ENCODE data around the gene SLC7A9. TPM values are rescaled to one million over a fixed set of nuclear protein-coding genes. Genes with fewer than 3 reads are reported as not detected.

The SLC7A9 gene
- polyA plus RNA-seq, 1 donor (not counting 4 experiments of a cell fraction or from before 2014, with no cell fraction given): 0.20 TPM

DNA sequence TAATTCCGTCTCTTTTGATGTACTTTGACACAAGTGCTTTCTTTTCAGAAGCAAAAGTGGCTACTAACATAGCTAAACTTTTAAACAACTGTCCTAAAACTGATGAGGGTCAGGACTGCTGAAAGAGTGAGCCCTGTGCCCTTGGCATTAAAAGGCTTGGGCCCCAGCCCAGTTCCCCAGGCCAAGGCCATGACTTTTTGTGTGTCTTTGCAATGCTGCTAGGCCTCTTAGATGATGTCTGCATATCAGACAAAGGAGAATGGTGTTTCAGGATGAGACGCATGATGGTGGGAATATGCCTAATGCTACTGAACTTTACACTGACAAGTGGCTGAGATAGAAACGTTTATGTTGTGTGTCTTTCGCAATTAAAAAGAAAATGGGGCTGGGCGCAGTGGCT, 38.0 kb downstream of the SLC7A9 start:
- Histone ChIP-seq H4K20me1 (ENCODE audit: control insufficient read depth, extremely low read depth, insufficient read depth, low read length) (no peaks in the 10 kb centered on the region), H3K79me2 (ENCODE audit: control insufficient read depth, insufficient read depth, low read length) (no peaks in the 10 kb centered on the region), H3K36me3 (ENCODE audit: control insufficient read depth in 2 of 2, extremely low read depth in 1 of 2, insufficient read depth in 2 of 2, low read length in 2 of 2) (no peaks in the 10 kb centered on the region), H2AFZ (ENCODE audit: control insufficient read depth, low read length) (no peak overlapping the region), H3K9ac (ENCODE audit: control insufficient read depth, extremely low read depth, insufficient read depth, low read length) (no peak overlapping the region), H3K9me3 (ENCODE audit: control insufficient read depth, low read depth, low read length) (no peaks in the 10 kb centered on the region), H3K27me3 (ENCODE audit: control insufficient read depth, extremely low read depth, insufficient read depth, low read length) (no peaks in the 10 kb centered on the region), H3K9me1 (ENCODE audit: control insufficient read depth, extremely low read depth, insufficient read depth, low read length) (no peaks in the 10 kb centered on the region), H3K4me1 (ENCODE audit: control insufficient read depth, extremely low read depth, insufficient read depth, low read length) (no peaks in the 10 kb centered on the region), H3K27ac (ENCODE audit: control insufficient read depth, insufficient read depth, low read length) (no peak overlapping the region), H3K4me3 (ENCODE audit: control insufficient read depth in 2 of 3, extremely low read depth in 1 of 3, insufficient read depth in 2 of 3, low read depth in 1 of 3, low read length in 3 of 3) (no peak overlapping the region), H3K4me2 (ENCODE audit: control insufficient read depth, extremely low read depth, insufficient read depth, low read depth, low read length) (no peak overlapping the region)
- dilution Hi-C loops (cut with MboI; ENCODE audit: extremely low pct_ligation_motif_present, low sequenced_read_pairs): no loop called here
- FAIRE-seq (no peak), DNase-seq (ENCODE audit: low read depth, low spot score) (no peak)
- TF ChIP-seq, protein P1, sequence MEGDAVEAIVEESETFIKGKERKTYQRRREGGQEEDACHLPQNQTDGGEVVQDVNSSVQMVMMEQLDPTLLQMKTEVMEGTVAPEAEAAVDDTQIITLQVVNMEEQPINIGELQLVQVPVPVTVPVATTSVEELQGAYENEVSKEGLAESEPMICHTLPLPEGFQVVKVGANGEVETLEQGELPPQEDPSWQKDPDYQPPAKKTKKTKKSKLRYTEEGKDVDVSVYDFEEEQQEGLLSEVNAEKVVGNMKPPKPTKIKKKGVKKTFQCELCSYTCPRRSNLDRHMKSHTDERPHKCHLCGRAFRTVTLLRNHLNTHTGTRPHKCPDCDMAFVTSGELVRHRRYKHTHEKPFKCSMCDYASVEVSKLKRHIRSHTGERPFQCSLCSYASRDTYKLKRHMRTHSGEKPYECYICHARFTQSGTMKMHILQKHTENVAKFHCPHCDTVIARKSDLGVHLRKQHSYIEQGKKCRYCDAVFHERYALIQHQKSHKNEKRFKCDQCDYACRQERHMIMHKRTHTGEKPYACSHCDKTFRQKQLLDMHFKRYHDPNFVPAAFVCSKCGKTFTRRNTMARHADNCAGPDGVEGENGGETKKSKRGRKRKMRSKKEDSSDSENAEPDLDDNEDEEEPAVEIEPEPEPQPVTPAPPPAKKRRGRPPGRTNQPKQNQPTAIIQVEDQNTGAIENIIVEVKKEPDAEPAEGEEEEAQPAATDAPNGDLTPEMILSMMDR (optimal IDR thresholded peaks at IDR 0.05 in 1 of 3, IDR thresholded peaks at IDR 0.05 in 1 of 3, conservative IDR thresholded peaks at IDR 0.05 in 1 of 3; ENCODE audit: extremely low read depth in 1 of 3, insufficient read depth in 2 of 3, low read length in 3 of 3): no peak
- TF ChIP-seq EZH2 (IDR thresholded peaks at IDR 0.05; ENCODE audit: low read length): no peak

DNA sequence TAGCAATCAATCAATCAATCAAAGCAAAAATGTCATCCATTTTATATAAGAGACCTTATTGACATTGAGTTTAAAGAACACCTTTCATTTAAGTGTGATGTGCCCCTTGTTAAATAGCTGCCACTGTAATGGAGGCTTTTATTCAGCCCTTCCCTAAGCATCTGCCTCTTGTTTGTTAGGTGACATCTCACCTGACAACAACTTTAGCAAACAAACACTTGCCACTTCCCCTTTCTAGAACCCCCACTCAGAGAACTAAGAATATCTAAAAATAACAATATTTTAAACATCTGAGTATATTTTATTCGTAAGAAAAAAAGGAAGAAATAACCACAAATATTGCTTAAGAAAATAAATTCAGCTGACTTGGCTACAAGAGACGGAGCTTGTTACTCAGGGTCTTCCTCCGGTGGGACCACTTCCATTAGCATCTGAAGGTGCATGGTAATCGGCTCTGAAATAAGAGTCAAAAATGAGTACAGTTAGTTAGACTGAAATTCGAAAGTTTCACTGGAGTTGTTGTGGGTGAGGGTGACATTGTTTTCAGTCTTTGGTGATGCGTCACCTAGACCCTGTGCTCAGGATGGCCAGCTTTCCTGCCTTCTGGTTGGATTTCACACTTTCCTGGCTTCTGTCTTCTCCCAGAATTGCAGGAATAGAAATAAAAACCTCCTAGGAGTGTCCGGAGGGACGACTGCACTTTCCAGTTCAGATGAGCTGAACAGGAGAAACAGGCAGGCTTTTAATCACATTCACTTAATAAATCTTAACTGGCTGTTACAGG, 39.1 kb downstream of the SLC7A9 start:
- DNase-seq (ENCODE audit: low read depth, low spot score) (no peak), FAIRE-seq (no peak)
- H3K79me2 ChIP-seq (ENCODE audit: control insufficient read depth, insufficient read depth, low read length): no peaks in the 10 kb centered on the region
- no peaks in the 10 kb centered on the region for H3K9me3 ChIP-seq (ENCODE audit: control insufficient read depth, low read depth, low read length)
- dilution Hi-C loops (cut with MboI; ENCODE audit: extremely low pct_ligation_motif_present, low sequenced_read_pairs): no loop called here
- H3K9me1 ChIP-seq (ENCODE audit: control insufficient read depth, extremely low read depth, insufficient read depth, low read length): no peaks in the 10 kb centered on the region
- TF ChIP-seq, protein P1 (optimal IDR thresholded peaks at IDR 0.05 in 1 of 3, IDR thresholded peaks at IDR 0.05 in 1 of 3, conservative IDR thresholded peaks at IDR 0.05 in 1 of 3; ENCODE audit: extremely low read depth in 1 of 3, insufficient read depth in 2 of 3, low read length in 3 of 3): no peak
- no peak for TF ChIP-seq EZH2 (IDR thresholded peaks at IDR 0.05; ENCODE audit: low read length)
- no peaks in the 10 kb centered on the region for H4K20me1 ChIP-seq (ENCODE audit: control insufficient read depth, extremely low read depth, insufficient read depth, low read length)
- no peaks in the 10 kb centered on the region for H3K4me1 ChIP-seq (ENCODE audit: control insufficient read depth, extremely low read depth, insufficient read depth, low read length)
- H3K27ac ChIP-seq (ENCODE audit: control insufficient read depth, insufficient read depth, low read length): no peak overlapping the region
- no peaks in the 10 kb centered on the region for H3K27me3 ChIP-seq (ENCODE audit: control insufficient read depth, extremely low read depth, insufficient read depth, low read length)
- no peak overlapping the region for H3K4me3 ChIP-seq (ENCODE audit: control insufficient read depth in 2 of 3, extremely low read depth in 1 of 3, insufficient read depth in 2 of 3, low read depth in 1 of 3, low read length in 3 of 3)
- H3K4me2 ChIP-seq (ENCODE audit: control insufficient read depth, extremely low read depth, insufficient read depth, low read depth, low read length): no peak overlapping the region
- H3K36me3 ChIP-seq (ENCODE audit: control insufficient read depth in 2 of 2, extremely low read depth in 1 of 2, insufficient read depth in 2 of 2, low read length in 2 of 2): no peaks in the 10 kb centered on the region
- H3K9ac ChIP-seq (ENCODE audit: control insufficient read depth, extremely low read depth, insufficient read depth, low read length): no peak overlapping the region
- H2AFZ ChIP-seq (ENCODE audit: control insufficient read depth, low read length): no peak overlapping the region

Data from keratinocyte (primary cell).